PC-9 (cell line): ENCODE measurements around the gene DNAAF9. TPM values are rescaled to one million over a fixed set of nuclear protein-coding genes. Genes with fewer than 3 reads are reported as not detected.
"Not testable (repeated sequence)": the region's sequence is repeated elsewhere in the genome, so short reads cannot be mapped to it uniquely, and the experiment has no call there.

Experiments used
- BruUV-seq: library from RNA; stranded (reverse); fragments of 400-500 nt; replicated peaks from 2 replicates; lab custom pipeline; 2021; lab: Mats Ljungman, UMichigan
- CTCF ChIA-PET: fragments of 300-600 bp; sonication (Branson Sonifier 250); formaldehyde crosslinking; loops from one replicate; lab custom pipeline; 2022; ENCODE audit warnings: antibody characterized with exemption; lab: Charles Lee
- POLR2A ChIA-PET: fragments of 300-600 bp; sonication (Branson Sonifier 250); formaldehyde crosslinking; loops from one replicate; lab custom pipeline; 2022; ENCODE audit warnings: antibody characterized with exemption; ENCODE audit not compliant: unreplicated experiment; lab: Charles Lee
- DNase-seq, 2 experiments: peaks; one replicate each; pipeline versions ENCODE4 v3.0.0 to v3.0.0-alpha.2; 2015 to 2022; ENCODE audit warnings: mixed read lengths in 1 of 2
- H2AFZ ChIP-seq: fragments of 200-600 bp; sonication (generic); 2 replicates; pipeline ENCODE4 v1.8.1; 2017; ENCODE audit warnings: antibody characterized with exemption
- H3F3A ChIP-seq: fragments of 200-600 bp; sonication (generic); 2 replicates; pipeline ENCODE4 v1.8.1; 2017; ENCODE audit warnings: antibody characterized with exemption, mild to moderate bottlenecking, low read depth; ENCODE audit not compliant: insufficient read depth
- H3K27ac ChIP-seq: fragments of 200-600 bp; sonication (generic); 2 replicates; pipeline ENCODE4 v1.6.1; 2016; ENCODE audit warnings: mixed run types
- H3K27me3 ChIP-seq: fragments of 200-600 bp; sonication (generic); 2 replicates; pipeline ENCODE4 v1.6.1; 2016; ENCODE audit warnings: low read depth, mixed run types; ENCODE audit not compliant: insufficient read depth
- H3K36me3 ChIP-seq: fragments of 200-600 bp; sonication (generic); 2 replicates; pipeline ENCODE4 v1.6.1; 2016; ENCODE audit warnings: low read depth, mixed run types
- H3K4me1 ChIP-seq: fragments of 200-600 bp; sonication (generic); replicated peaks from 2 replicates; pipeline ENCODE4 v1.6.1; 2016; ENCODE audit warnings: mixed run types; ENCODE audit not compliant: insufficient read depth
- H3K4me2 ChIP-seq: fragments of 200-600 bp; sonication (generic); 2 replicates; pipeline ENCODE4 v1.6.1; 2017; ENCODE audit warnings: mixed run types
- H3K4me3 ChIP-seq: fragments of 200-600 bp; sonication (generic); 2 replicates; pipeline ENCODE4 v1.6.1; 2016; ENCODE audit warnings: mixed run types
- H3K79me2 ChIP-seq: fragments of 200-600 bp; sonication (generic); 2 replicates; pipeline ENCODE4 v1.6.1; 2017; ENCODE audit warnings: low read depth, mixed run types
- H3K9me2 ChIP-seq: fragments of 200-600 bp; sonication (generic); 2 replicates; pipeline ENCODE4 v1.8.1; 2017; ENCODE audit warnings: mild to moderate bottlenecking; ENCODE audit not compliant: insufficient read depth
- H3K9me3 ChIP-seq: fragments of 200-600 bp; sonication (generic); 2 replicates; pipeline ENCODE4 v1.8.1; 2016; ENCODE audit warnings: low read depth; ENCODE audit not compliant: insufficient read depth
- H4K20me1 ChIP-seq: fragments of 200-600 bp; sonication (generic); 2 replicates; pipeline ENCODE4 v1.8.1; 2017; ENCODE audit not compliant: insufficient read depth
- EZH2 ChIP-seq: fragments of 200-600 bp; sonication (generic); IDR thresholded peaks from 2 replicates; pipeline ENCODE4 v1.8.0; 2017; ENCODE audit warnings: antibody characterized with exemption, low read depth
- intact Hi-C: fragments of 100-400 bp; cut with micrococcal nuclease; formaldehyde crosslinking; loops from one replicate; pipeline ENCODE4 v1.10.0; 2022; ENCODE audit not compliant: unreplicated experiment
- total RNA-seq: library from RNA; stranded (reverse); gene quantifications from 2 replicates; pipeline ENCODE4 v1.2.3, GENCODE V29; 2021
- TF ChIP-seq, protein P1 (sequence below): fragments of 200-600 bp; sonication (generic); conservative IDR thresholded peaks from 2 replicates; pipeline ENCODE4 v1.6.1; 2017; ENCODE audit warnings: mixed run types, antibody characterized with exemption, mild to moderate bottlenecking, moderate library complexity

Gene DNAAF9
- total RNA-seq, 1 experiment from 2014 or later = 2.6 TPM

DNA sequence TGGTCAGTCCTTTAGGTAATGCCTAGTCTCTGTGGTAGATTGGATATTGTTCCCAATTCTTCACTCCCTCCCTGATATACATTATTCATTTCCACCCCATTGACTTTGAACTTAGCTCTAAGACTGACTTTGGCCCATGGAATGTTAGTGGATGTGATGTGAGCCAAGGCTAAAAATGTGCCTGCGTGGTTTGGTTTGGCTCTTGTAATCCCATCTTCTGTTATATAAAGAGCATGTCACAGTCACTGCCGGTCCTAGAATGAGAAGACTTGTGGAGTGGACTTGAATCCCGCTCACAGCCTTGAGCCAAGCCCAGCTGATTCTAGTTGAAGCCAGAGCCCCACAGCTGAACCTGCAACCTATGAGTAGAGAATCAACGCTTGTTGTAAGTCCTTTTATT lies 23.6 kb upstream of the DNAAF9 start:
- Histone ChIP-seq H3F3A (no peaks in the 10 kb centered on the region), H3K27me3 (no peaks in the 10 kb centered on the region), H2AFZ (no peak overlapping the region), H3K4me2 (no peak overlapping the region), H3K27ac (no peak overlapping the region), H4K20me1 (no peaks in the 10 kb centered on the region), H3K9me3 (no peaks in the 10 kb centered on the region), H3K36me3 (no peaks in the 10 kb centered on the region), H3K4me3 (no peak overlapping the region), H3K4me1 (no peaks in the 10 kb centered on the region), H3K79me2 (no peaks in the 10 kb centered on the region), H3K9me2 (no peaks in the 10 kb centered on the region)
- no TSS peak for BruUV-seq
- no peak for TF ChIP-seq EZH2
- ChIA-PET CTCF (no interaction called here), POLR2A (no interaction called here)
- intact Hi-C loops = no loop called here
- no peak for DNase-seq

DNA sequence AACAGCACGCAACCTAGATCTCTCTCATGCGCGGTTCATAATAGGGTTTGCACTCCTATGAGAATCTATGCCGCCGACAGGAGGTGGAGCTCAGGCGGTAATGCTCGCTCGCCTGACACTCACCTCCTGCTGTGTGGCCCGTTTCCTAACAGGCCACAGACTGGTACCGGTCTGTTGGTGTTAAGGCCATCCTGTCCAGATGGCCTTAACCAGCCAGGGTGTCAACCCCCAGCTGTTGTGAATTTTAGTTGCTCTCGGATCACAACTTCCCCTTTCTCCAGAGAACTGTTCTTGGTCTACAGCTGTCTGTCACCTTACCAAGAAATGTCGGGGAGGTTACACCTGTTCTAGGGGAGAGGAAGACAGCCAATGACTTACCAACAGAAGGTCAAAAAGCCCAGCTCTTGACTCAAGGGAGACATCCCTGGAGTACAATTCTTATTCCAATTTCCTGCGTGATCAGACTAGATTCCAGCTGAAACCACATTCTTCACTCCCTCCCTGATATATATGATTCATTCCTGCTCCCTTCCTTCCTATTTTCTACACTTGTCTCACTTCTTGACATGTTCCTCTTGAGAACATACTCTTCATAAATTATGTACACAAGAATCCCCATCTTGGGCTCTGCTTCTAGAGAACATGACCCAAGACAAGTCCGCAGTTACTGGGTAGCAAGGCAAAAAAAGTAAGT lies 23.1 kb upstream of the DNAAF9 start:
- Histone ChIP-seq H3K4me2 (no peak overlapping the region), H3K79me2 (no peaks in the 10 kb centered on the region), H3K4me1 (no peaks in the 10 kb centered on the region), H4K20me1 (no peaks in the 10 kb centered on the region), H2AFZ (no peak overlapping the region), H3F3A (no peaks in the 10 kb centered on the region), H3K9me3 (no peaks in the 10 kb centered on the region), H3K27ac (no peak overlapping the region), H3K36me3 (no peaks in the 10 kb centered on the region), H3K4me3 (no peak overlapping the region), H3K9me2 (no peaks in the 10 kb centered on the region), H3K27me3 (no peaks in the 10 kb centered on the region)
- no TSS peak for BruUV-seq
- ChIA-PET CTCF (no interaction called here), POLR2A (no interaction called here)
- intact Hi-C loops = no loop called here
- no peak for DNase-seq
- TF ChIP-seq, protein P1, sequence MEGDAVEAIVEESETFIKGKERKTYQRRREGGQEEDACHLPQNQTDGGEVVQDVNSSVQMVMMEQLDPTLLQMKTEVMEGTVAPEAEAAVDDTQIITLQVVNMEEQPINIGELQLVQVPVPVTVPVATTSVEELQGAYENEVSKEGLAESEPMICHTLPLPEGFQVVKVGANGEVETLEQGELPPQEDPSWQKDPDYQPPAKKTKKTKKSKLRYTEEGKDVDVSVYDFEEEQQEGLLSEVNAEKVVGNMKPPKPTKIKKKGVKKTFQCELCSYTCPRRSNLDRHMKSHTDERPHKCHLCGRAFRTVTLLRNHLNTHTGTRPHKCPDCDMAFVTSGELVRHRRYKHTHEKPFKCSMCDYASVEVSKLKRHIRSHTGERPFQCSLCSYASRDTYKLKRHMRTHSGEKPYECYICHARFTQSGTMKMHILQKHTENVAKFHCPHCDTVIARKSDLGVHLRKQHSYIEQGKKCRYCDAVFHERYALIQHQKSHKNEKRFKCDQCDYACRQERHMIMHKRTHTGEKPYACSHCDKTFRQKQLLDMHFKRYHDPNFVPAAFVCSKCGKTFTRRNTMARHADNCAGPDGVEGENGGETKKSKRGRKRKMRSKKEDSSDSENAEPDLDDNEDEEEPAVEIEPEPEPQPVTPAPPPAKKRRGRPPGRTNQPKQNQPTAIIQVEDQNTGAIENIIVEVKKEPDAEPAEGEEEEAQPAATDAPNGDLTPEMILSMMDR = no peak
- TF ChIP-seq EZH2 = no peak

DNA sequence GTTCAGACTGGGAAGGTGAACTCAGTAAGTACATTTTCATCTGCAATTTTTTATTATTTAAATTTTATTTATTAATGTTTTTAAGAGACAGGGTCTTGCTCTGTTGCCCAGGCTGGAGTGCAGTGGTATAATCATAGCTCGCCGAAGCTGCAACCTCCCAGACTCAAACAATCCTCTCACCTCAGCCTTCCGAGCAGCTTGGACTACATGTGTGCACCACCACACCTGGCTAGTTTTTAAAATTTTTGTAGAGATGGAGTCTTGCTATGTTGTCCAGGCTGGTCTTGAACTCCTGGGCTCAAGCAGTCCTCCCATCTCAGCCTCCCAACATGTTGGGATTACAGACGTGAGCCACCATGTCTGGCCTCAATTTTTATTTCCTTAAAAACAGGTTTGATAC lies 19.3 kb upstream of the DNAAF9 start:
- H2AFZ ChIP-seq, H3F3A ChIP-seq, POLR2A ChIA-PET, intact Hi-C loops, H3K4me2 ChIP-seq, H3K9me3 ChIP-seq, DNase-seq, H3K27ac ChIP-seq, H3K9me2 ChIP-seq, H3K4me1 ChIP-seq, H3K79me2 ChIP-seq, H3K4me3 ChIP-seq, H4K20me1 ChIP-seq, H3K27me3 ChIP-seq, BruUV-seq, H3K36me3 ChIP-seq: not testable (repeated sequence)
- CTCF ChIA-PET = interaction anchor here (0.6 kb wide), 1 partner anchor 135 kb away, joined by 3 read pairs; no protein-coding TSS in a partner anchor

DNA sequence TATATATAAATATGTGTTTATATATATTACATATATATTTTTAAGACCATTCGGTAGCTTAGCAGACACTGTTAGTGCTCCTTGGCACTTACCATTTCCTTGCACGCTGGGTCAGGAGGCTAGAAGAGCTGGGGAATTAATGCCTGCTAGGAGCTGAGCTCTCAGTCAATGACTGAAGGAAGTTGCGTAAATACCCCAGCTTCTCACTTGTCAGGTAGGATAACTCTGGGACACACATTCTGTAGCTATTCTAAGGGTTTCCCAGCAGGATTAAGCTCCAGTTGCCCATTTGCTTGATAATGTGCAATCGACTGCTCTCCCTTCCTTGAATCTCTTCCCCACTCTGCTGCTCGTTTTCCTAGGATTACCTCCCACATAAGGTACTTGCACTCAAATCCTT lies 15.7 kb upstream of the DNAAF9 start:
- H3K9me2 ChIP-seq = no peaks in the 10 kb centered on the region
- H4K20me1 ChIP-seq = no peaks in the 10 kb centered on the region
- no peak overlapping the region for H3K4me2 ChIP-seq
- H3K79me2 ChIP-seq = no peaks in the 10 kb centered on the region
- no peaks in the 10 kb centered on the region for H3K4me1 ChIP-seq
- ChIA-PET POLR2A (no interaction called here), CTCF (no interaction called here)
- no peak for TF ChIP-seq EZH2
- TF ChIP-seq, protein P1 = no peak
- H3K36me3 ChIP-seq = no peaks in the 10 kb centered on the region
- no peaks in the 10 kb centered on the region for H3F3A ChIP-seq
- no peak overlapping the region for H3K27ac ChIP-seq
- no TSS peak for BruUV-seq
- DNase-seq = no peak
- no peaks in the 10 kb centered on the region for H3K27me3 ChIP-seq
- H3K4me3 ChIP-seq = no peak overlapping the region
- no peaks in the 10 kb centered on the region; the same call in 1 of the 2 replicates for H3K9me3 ChIP-seq
- intact Hi-C loops = no loop called here
- H2AFZ ChIP-seq = no peak overlapping the region
